ENCODE data around the gene COL27A1. TPM values are rescaled to one million over a fixed set of nuclear protein-coding genes. Genes with fewer than 3 reads are reported as not detected.

Gene COL27A1
- total RNA-seq, 1 donor from 2014 or later, result 3.9 TPM

- no peak for TF ChIP-seq CTCF (IDR thresholded peaks at IDR 0.05; ENCODE audit: partially characterized antibody, unreplicated experiment)
- H3K27ac Mint-ChIP-seq (ENCODE audit: unreplicated experiment), result peak overlapping the region; percentile 90
- H3K4me1 Mint-ChIP-seq (ENCODE audit: low read depth, unreplicated experiment), result peaks cover 13% of the 10 kb centered on the region
- H3K4me3 Mint-ChIP-seq (ENCODE audit: unreplicated experiment), result no peak overlapping the region
- H3K36me3 Mint-ChIP-seq (ENCODE audit: unreplicated experiment), result peaks cover 12% of the 10 kb centered on the region
- peak; percentile 47 for DNase-seq
- H3K9me3 Mint-ChIP-seq (ENCODE audit: unreplicated experiment), result peaks cover 1% of the 10 kb centered on the region
- peaks cover 13% of the 10 kb centered on the region for H3K27me3 Mint-ChIP-seq (ENCODE audit: unreplicated experiment)
Measured at GRCh38 chr9:114347675-114348074, 192.3 kb downstream of the COL27A1 start.

GRCh38 chr9:114348261-114348905 lies 193.0 kb downstream of the COL27A1 start:
- peaks cover 13% of the 10 kb centered on the region for H3K27me3 Mint-ChIP-seq (ENCODE audit: unreplicated experiment)

DNA sequence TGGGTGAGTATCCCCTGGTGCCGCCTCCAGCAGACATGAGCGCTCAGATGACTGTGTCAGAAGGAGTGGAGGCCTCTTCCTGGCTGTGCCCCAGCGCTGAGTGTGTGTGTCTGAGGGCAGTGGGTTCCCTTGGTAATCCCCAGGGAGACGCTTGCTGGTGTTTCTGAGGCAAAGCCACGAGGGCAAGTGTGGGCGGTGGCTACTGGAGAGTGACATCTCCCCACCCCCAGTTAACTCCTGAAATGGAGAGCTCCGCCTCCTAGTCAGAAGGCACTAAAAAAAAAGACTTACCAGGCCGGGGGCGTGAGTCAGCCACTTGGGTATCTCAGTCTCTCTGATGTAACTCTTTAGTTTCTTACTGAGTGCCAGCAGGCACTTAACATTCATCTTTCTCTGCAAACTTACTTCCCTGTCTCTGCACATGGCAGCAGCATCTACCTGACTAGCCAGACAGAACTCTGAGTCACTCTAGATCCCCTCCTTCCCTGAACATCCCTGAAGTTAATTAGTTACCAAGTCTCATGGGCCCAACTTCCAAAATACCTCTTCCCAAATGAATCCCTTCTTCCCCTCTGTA lies 193.7 kb downstream of the COL27A1 start:
- H3K4me3 Mint-ChIP-seq (ENCODE audit: unreplicated experiment), result no peak overlapping the region
- peaks cover 13% of the 10 kb centered on the region for H3K27me3 Mint-ChIP-seq (ENCODE audit: unreplicated experiment)
- no peak for DNase-seq
- no peak for TF ChIP-seq CTCF (IDR thresholded peaks at IDR 0.05; ENCODE audit: partially characterized antibody, unreplicated experiment)
- peaks cover 1% of the 10 kb centered on the region for H3K9me3 Mint-ChIP-seq (ENCODE audit: unreplicated experiment)
- peaks cover 12% of the 10 kb centered on the region for H3K36me3 Mint-ChIP-seq (ENCODE audit: unreplicated experiment)
- no peak overlapping the region for H3K27ac Mint-ChIP-seq (ENCODE audit: unreplicated experiment)
- H3K4me1 Mint-ChIP-seq (ENCODE audit: low read depth, unreplicated experiment), result peaks cover 13% of the 10 kb centered on the region

More at GRCh38 chr9:114348261-114348905, 193.0 kb downstream of the COL27A1 start:
- Mint-ChIP-seq H3K27ac (ENCODE audit: unreplicated experiment) (peak overlapping the region; percentile 90), H3K4me3 (ENCODE audit: unreplicated experiment) (no peak overlapping the region), H3K9me3 (ENCODE audit: unreplicated experiment) (peaks cover 1% of the 10 kb centered on the region), H3K4me1 (ENCODE audit: low read depth, unreplicated experiment) (peaks cover 13% of the 10 kb centered on the region), H3K36me3 (ENCODE audit: unreplicated experiment) (peaks cover 12% of the 10 kb centered on the region)
- no peak for TF ChIP-seq CTCF (IDR thresholded peaks at IDR 0.05; ENCODE audit: partially characterized antibody, unreplicated experiment)
- no peak for DNase-seq

DNA sequence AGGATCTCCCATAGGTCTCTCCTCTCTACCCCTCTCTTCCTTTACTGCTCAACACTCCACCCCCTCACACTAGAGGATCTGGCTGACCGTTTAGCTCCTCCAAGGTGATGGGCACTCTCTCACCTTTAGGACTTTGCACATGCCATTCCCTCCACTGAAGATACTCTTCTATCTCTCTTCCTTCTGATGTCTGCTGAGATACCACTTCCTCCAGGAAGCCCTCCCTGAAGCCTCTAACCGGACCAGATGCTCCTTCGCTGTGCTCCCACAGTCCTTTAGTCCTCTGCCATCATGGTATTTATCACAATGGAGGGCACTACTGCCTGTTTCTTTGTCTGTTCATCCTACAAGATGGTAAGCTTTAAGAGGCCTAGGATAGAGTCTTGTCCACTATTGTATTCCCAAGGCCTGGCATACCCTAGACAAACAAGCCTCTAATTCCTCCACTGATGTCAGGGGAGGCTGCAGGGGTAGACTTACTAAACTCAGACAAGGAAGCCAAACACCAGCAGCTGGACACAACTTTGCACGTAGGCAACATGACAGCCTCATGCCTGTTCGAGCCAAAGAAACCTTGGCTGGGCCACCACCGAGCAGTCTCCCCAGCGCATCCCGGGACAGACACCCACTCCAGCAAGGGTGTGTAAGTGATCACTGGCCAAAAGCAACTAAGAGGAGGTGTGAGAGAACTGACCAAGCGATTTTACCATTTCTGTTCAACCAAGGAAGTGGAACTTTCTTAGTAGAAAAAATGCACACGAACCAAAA lies 194.6 kb downstream of the COL27A1 start:
- H3K27ac Mint-ChIP-seq (ENCODE audit: unreplicated experiment), result no peak overlapping the region
- peaks cover 13% of the 10 kb centered on the region for H3K27me3 Mint-ChIP-seq (ENCODE audit: unreplicated experiment)
- no peak for TF ChIP-seq CTCF (IDR thresholded peaks at IDR 0.05; ENCODE audit: partially characterized antibody, unreplicated experiment)
- DNase-seq, result no peak
- peak overlapping the region; percentile 17 for H3K4me3 Mint-ChIP-seq (ENCODE audit: unreplicated experiment)
- peaks cover 1% of the 10 kb centered on the region for H3K9me3 Mint-ChIP-seq (ENCODE audit: unreplicated experiment)
- H3K4me1 Mint-ChIP-seq (ENCODE audit: low read depth, unreplicated experiment), result peaks cover 13% of the 10 kb centered on the region
- peaks cover 12% of the 10 kb centered on the region for H3K36me3 Mint-ChIP-seq (ENCODE audit: unreplicated experiment)
